HG02973 (cell line): Measurements from ENCODE around the gene SMIM14.
"Not testable (repeated sequence)": the region's sequence is repeated elsewhere in the genome, so short reads cannot be mapped to it uniquely, and the experiment has no call there.

Source experiments
- ATAC-seq: cut with Tn5 transposase; IDR thresholded peaks from one replicate; pipeline ENCODE4 v1.9.1; 2021; ENCODE audit warnings: moderate library complexity; ENCODE audit not compliant: unreplicated experiment

Gene SMIM14

GRCh38 chr4:39502664-39503035 is 136.0 kb downstream of the SMIM14 start:
- not testable (repeated sequence) for ATAC-seq

GRCh38 chr4:39502019-39502663 is 136.5 kb downstream of the SMIM14 start:
- no peak for ATAC-seq

GRCh38 chr4:39498727-39499020 is 140.0 kb downstream of the SMIM14 start:
- ATAC-seq: no peak

GRCh38 chr4:39497909-39498726 is 140.5 kb downstream of the SMIM14 start:
- no peak for ATAC-seq
